Measurements from ENCODE around the gene FSHR. TPM values are rescaled to one million over a fixed set of nuclear protein-coding genes. Genes with fewer than 3 reads are reported as not detected.
A peak's percentile ranks its signal among the peaks of the same experiment; 100 is the strongest.

FSHR gene
- total and polyA plus RNA-seq, 2 experiments from 2014 or later, result not detected

DNA sequence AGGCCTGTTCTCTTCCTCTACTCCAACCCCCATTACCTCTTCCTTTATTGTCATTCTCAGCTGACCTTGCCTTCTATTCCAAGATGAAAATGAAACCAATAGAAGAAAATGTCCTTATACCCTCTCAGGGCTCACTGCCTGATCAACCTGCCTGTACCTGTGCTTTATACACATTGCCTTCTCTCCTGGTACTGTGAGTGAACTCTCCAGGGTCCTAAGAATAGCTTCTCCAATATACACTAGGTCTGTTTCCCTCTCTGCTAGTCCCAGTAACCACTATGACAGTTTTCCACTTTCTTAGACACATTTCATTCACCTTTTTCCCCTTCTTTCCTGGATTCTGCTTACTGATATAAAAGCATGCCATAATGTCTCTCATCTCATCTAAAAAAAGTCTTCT, 85.7 kb downstream of the FSHR start:
- no peaks in the 10 kb centered on the region; the same call in 1 of the 2 replicates for H3K36me3 ChIP-seq (ENCODE audit: insufficient read depth)
- H3K27me3 ChIP-seq (ENCODE audit: insufficient read depth), result no peaks in the 10 kb centered on the region
- Mint-ChIP-seq H3K9me3 (no peaks in the 10 kb centered on the region), H3K4me3 (no peak overlapping the region), H3K36me3 (ENCODE audit: low read depth) (no peaks in the 10 kb centered on the region), H3K4me1 (no peaks in the 10 kb centered on the region), H3K27me3 (ENCODE audit: insufficient read depth, low read depth, poor library complexity) (no peaks in the 10 kb centered on the region), H3K27ac (no peak overlapping the region)
- H2AFZ ChIP-seq, result no peak overlapping the region
- H3F3A ChIP-seq (replicated peaks; ENCODE audit: low read depth), result no peaks in the 10 kb centered on the region
- H3K9me2 ChIP-seq (ENCODE audit: insufficient read depth), result no peaks in the 10 kb centered on the region
- no peak overlapping the region for H3K4me2 ChIP-seq
- TF ChIP-seq, protein P1, sequence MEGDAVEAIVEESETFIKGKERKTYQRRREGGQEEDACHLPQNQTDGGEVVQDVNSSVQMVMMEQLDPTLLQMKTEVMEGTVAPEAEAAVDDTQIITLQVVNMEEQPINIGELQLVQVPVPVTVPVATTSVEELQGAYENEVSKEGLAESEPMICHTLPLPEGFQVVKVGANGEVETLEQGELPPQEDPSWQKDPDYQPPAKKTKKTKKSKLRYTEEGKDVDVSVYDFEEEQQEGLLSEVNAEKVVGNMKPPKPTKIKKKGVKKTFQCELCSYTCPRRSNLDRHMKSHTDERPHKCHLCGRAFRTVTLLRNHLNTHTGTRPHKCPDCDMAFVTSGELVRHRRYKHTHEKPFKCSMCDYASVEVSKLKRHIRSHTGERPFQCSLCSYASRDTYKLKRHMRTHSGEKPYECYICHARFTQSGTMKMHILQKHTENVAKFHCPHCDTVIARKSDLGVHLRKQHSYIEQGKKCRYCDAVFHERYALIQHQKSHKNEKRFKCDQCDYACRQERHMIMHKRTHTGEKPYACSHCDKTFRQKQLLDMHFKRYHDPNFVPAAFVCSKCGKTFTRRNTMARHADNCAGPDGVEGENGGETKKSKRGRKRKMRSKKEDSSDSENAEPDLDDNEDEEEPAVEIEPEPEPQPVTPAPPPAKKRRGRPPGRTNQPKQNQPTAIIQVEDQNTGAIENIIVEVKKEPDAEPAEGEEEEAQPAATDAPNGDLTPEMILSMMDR (conservative IDR thresholded peaks at IDR 0.05; ENCODE audit: low read depth in 2 of 2), result no peak
- TF ChIP-seq ZNF331 (CRISPR knock-in tag; IDR thresholded peaks at IDR 0.05; ENCODE audit: low read depth), result no peak
- no peak for TF ChIP-seq STAT1 (IDR thresholded peaks at IDR 0.05; ENCODE audit: unreplicated experiment)
- TF ChIP-seq POLR2AphosphoS5 (IDR thresholded peaks at IDR 0.05; ENCODE audit: low read depth), result no peak
- no peak for TF ChIP-seq NANOG (IDR thresholded peaks at IDR 0.05; ENCODE audit: borderline replicate concordance)
- no peak for TF ChIP-seq CREB1 (CRISPR knock-in tag; IDR thresholded peaks at IDR 0.05; ENCODE audit: low read depth)
- TF ChIP-seq EZH2 (IDR thresholded peaks at IDR 0.05; ENCODE audit: low read depth, unreplicated experiment), result no peak
- TF ChIP-seq JUNB (IDR thresholded peaks at IDR 0.05; ENCODE audit: unreplicated experiment), result no peak
- TF ChIP-seq, protein P2, sequence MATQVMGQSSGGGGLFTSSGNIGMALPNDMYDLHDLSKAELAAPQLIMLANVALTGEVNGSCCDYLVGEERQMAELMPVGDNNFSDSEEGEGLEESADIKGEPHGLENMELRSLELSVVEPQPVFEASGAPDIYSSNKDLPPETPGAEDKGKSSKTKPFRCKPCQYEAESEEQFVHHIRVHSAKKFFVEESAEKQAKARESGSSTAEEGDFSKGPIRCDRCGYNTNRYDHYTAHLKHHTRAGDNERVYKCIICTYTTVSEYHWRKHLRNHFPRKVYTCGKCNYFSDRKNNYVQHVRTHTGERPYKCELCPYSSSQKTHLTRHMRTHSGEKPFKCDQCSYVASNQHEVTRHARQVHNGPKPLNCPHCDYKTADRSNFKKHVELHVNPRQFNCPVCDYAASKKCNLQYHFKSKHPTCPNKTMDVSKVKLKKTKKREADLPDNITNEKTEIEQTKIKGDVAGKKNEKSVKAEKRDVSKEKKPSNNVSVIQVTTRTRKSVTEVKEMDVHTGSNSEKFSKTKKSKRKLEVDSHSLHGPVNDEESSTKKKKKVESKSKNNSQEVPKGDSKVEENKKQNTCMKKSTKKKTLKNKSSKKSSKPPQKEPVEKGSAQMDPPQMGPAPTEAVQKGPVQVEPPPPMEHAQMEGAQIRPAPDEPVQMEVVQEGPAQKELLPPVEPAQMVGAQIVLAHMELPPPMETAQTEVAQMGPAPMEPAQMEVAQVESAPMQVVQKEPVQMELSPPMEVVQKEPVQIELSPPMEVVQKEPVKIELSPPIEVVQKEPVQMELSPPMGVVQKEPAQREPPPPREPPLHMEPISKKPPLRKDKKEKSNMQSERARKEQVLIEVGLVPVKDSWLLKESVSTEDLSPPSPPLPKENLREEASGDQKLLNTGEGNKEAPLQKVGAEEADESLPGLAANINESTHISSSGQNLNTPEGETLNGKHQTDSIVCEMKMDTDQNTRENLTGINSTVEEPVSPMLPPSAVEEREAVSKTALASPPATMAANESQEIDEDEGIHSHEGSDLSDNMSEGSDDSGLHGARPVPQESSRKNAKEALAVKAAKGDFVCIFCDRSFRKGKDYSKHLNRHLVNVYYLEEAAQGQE (IDR thresholded peaks at IDR 0.05; ENCODE audit: unreplicated experiment), result no peak
- ATAC-seq (peak; percentile 68), DNase-seq (ENCODE audit: low spot score) (no peak)
- H3K4me3 ChIP-seq, result no peak overlapping the region
- H3K79me2 ChIP-seq (replicated peaks; ENCODE audit: insufficient read depth), result no peaks in the 10 kb centered on the region
- no peaks in the 10 kb centered on the region for H3K4me1 ChIP-seq (ENCODE audit: insufficient read depth)
- H4K20me1 ChIP-seq (replicated peaks; ENCODE audit: insufficient read depth), result no peaks in the 10 kb centered on the region
- H3K27ac ChIP-seq (ENCODE audit: low read depth), result no peak overlapping the region

DNA sequence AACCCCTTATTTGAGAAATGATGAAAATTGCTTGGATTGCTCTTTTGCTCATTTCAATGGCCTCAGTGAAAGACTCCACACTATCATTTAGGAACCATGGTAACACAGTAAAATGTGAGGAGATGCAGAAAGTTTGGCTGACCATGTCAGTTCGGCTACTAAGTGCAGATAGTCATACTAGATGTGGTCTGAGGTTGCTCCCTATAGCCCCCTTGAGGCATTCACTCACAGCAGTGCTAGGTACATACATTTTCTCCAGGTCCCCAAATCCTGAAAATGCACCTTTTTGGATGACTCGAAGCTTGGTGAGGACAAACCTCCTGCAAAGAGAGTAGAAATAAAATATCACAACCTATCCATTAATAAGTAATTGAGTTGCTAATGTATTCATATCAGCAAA, 86.3 kb downstream of the FSHR start:
- Mint-ChIP-seq H3K36me3 (ENCODE audit: low read depth) (no peaks in the 10 kb centered on the region), H3K4me1 (peaks cover 1% of the 10 kb centered on the region; the same call in 2 of the 3 replicates), H3K27ac (no peak overlapping the region), H3K4me3 (no peak overlapping the region), H3K27me3 (ENCODE audit: insufficient read depth, low read depth, poor library complexity) (no peaks in the 10 kb centered on the region), H3K9me3 (no peaks in the 10 kb centered on the region)
- no peaks in the 10 kb centered on the region for H3K27me3 ChIP-seq (ENCODE audit: insufficient read depth)
- H2AFZ ChIP-seq, result no peak overlapping the region
- H3K4me2 ChIP-seq, result no peak overlapping the region
- H3K4me1 ChIP-seq (ENCODE audit: insufficient read depth), result no peaks in the 10 kb centered on the region; the same call in 1 of the 2 replicates
- ATAC-seq (peak; percentile 79), DNase-seq (ENCODE audit: low spot score) (peak; percentile 23)
- no peak for TF ChIP-seq ZNF331 (CRISPR knock-in tag; IDR thresholded peaks at IDR 0.05; ENCODE audit: low read depth)
- TF ChIP-seq, protein P1 (conservative IDR thresholded peaks at IDR 0.05; ENCODE audit: low read depth in 2 of 2), result peak; percentile 25 to 30; a peak in 3 of 4 replicates
- no peak for TF ChIP-seq CREB1 (CRISPR knock-in tag; IDR thresholded peaks at IDR 0.05; ENCODE audit: low read depth)
- TF ChIP-seq, protein P3, sequence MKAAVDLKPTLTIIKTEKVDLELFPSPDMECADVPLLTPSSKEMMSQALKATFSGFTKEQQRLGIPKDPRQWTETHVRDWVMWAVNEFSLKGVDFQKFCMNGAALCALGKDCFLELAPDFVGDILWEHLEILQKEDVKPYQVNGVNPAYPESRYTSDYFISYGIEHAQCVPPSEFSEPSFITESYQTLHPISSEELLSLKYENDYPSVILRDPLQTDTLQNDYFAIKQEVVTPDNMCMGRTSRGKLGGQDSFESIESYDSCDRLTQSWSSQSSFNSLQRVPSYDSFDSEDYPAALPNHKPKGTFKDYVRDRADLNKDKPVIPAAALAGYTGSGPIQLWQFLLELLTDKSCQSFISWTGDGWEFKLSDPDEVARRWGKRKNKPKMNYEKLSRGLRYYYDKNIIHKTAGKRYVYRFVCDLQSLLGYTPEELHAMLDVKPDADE (IDR thresholded peaks at IDR 0.05), result no peak
- no peak for TF ChIP-seq EZH2 (IDR thresholded peaks at IDR 0.05; ENCODE audit: low read depth, unreplicated experiment)
- H3K36me3 ChIP-seq (ENCODE audit: insufficient read depth), result no peaks in the 10 kb centered on the region
- H3K4me3 ChIP-seq, result no peak overlapping the region
- H3F3A ChIP-seq (replicated peaks; ENCODE audit: low read depth), result no peaks in the 10 kb centered on the region
- H4K20me1 ChIP-seq (replicated peaks; ENCODE audit: insufficient read depth), result no peaks in the 10 kb centered on the region
- H3K9me2 ChIP-seq (ENCODE audit: insufficient read depth), result no peaks in the 10 kb centered on the region
- no peaks in the 10 kb centered on the region for H3K79me2 ChIP-seq (replicated peaks; ENCODE audit: insufficient read depth)
- no peak overlapping the region for H3K27ac ChIP-seq (ENCODE audit: low read depth)
